HCEC 1CT (cell line): ENCODE results near the gene KLHL33.

ENCODE experiments used
- DNase-seq: peaks from one replicate; pipeline ENCODE4 v3.0.0-alpha.2; 2017

The KLHL33 gene, protein sequence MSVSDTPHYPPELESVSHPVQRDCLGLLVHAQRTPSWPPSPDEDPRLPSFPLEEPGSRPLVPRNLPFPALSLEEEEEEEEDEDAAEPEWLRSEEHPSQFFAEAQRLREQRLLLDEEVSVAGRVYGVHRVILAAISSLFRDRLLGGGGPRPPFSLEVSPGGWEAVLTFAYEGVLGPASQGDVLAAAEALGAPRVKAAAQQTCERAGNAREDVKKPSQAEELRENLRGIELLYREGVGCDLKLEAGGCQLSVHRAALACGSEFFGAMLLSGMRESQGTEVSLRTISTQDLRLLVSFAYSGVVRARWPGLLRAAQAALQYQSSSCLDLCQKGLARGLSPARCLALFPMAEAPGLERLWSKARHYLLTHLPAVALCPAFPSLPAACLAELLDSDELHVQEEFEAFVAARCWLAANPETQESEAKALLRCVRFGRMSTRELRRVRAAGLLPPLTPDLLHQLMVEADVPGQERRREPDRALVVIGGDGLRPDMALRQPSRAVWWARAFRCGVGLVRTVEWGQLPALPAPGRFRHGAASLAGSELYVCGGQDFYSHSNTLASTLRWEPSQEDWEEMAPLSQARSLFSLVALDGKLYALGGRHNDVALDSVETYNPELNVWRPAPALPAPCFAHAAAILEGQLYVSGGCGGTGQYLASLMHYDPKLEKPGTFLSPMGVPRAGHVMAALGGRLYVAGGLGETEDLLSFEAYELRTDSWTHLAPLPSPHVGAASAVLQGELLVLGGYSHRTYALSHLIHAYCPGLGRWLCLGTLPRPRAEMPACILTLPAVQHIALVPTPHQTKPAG

DNA sequence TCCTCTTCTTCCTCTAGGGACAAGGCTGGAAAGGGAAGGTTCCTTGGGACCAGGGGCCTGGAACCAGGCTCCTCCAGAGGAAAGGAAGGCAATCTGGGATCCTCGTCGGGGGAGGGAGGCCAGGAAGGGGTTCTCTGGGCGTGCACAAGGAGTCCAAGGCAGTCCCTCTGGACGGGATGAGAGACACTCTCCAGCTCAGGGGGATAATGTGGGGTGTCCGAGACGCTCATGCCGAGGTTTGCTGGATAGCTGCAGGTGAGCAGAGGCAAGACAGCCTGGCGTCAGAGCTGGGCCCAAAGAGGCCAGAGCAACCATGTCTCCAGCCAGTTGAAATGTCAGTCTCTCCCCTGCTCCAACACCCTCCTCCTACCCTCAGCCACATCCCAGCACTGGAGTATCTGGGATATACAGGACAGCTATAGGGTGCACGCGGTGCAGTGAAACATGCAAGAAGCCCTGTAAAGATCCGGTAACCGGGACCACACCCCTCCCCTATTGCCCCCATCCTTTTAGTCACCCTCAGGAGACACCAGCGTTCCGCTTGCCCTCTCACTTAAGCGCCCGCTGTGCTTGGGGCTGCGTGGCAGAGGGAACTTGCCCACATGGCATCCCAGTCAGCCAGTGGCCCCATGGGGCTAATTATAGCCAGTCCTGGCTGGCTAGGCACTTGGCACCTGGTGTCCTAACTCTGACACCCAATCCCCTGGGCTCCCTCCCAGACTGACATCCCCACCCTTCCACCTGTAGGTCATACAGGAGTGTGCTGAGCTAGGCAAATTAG, at the start of gene KLHL33:
Gene KLHL33, minus strand, starts transcription at position 585 of the 781 bp plus-strand sequence. Its CDS starts 355 bp downstream, at position 230.
- DNase-seq, result no peak

DNA sequence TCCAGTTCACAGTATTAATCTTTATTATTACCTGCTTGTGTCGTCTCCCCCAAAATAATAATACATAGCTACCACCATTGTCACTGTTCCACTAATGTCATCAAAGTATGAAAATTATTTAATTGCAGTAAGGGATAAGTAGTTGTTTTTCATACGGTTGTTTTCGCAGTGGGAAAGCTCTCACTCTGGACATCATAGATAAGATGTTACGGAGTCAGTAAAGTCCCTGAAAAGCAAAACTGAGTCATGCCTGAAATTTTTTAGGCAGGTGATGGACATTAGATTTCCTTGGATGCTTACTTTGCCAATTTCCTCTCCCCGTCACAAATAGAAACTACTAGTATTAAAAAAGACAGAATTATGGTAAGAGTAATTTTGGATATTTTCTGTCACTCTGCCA, 46.4 kb upstream of the KLHL33 start:
- DNase-seq, result no peak

DNA sequence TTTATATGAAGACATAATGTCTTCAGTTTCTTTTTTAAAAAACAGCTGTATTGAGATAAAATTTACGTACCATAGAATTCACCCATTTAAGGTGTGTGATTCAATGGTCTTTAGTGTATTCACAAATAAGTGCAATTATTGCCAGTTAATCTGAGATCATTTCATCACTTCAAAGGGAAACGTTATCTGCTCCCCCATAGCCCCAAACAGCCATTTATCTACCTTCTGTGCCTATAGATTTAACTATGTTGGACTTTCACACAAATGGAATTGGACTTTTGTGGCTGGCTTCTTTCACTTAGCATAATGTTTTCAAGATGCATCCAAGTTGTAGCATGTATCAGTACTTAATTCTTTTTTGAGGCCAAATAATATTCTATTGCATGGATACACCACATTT, 42.9 kb upstream of the KLHL33 start:
- DNase-seq, result no peak

- no peak for DNase-seq
Observed at GRCh38 chr14:20477211-20477876, 41.4 kb upstream of the KLHL33 start.

- DNase-seq, result no peak
Observed at GRCh38 chr14:20476776-20477175, 40.8 kb upstream of the KLHL33 start.

DNA sequence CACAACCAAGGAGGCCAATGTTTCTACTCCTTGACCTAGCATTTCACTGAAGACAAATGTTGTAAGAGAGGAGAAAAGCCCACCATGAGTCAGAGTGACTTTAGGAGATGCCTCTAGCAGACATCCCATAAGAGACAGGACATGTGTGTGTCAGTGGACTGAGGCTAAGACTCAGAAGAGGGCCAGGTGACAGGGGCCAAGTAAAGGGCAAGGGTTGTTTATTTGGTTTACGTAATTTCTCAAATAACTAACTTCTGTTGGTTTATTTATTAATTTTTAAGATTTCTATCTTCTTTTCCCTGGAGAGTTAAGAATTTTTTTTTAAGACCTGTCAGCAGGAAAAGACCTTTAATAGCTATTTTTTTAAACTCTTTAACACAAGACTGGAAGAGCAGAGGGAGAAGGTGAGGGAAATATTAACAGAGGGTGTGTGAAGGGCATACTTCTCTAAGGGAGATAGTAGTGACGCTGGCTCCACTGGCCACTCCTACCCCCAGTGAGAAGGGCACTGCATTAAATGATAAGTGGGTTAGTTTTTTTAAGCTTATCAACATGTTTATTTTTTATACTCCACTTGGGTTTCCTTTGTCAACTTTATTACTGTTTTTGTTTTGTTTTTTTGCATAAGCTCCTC, 36.7 kb upstream of the KLHL33 start:
- no peak for DNase-seq

DNA sequence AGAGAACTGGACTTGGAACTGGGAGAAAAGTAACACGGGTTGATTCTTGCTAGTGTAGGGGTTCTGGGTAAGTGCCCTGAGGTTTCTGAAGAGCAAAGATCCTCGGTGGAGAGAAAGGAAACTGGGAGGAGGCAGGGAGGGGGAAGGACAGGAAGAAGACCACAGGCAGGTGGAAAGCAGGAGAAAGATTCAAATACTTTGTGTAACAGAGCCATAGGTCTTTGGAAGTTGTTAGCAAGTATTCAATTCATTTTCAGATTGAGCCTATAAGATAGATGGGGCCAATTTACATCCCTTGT, 34.6 kb upstream of the KLHL33 start:
- no peak for DNase-seq

DNA sequence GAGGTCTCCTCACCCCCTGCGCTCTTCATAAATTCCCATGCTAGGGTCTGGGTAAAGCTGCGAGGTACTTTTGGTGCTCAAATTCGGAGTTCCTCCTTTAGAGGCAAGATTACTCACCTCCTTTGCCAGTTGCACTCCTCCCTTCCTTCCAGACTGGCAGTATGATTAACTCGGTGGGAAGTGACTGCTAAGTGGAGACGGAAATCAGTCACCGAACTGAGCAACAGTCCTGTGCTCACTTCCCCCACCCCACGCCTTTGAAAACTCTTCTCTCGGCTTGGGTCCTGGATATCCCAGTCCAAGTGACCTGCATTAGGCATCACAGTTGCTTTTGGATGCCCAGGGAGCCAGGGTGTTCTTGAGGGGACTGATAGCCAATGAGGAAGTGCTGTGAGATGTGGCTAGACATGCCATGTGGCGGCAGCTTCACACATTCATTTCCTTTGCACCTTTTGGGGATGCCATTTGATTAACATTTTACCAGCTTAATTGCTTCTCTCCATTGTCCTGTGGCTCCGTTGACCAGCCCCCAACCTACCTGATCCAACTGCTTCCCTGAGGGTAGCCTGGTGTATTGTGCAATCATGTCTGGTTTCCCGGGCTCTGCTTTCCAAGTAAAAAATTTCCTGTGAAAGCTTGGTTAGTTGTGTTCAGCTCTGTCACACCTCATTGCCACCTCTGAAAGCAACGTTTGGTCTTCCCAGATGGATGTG, 34.1 kb upstream of the KLHL33 start:
- peak; percentile 80 for DNase-seq

- peak; percentile 89 for DNase-seq
Observed at GRCh38 chr14:20469242-20469889, 33.4 kb upstream of the KLHL33 start, which contains the start of gene PNP. Gene PNP, plus strand, starts transcription at chr14:20469406. Its CDS starts 119 bp downstream, at chr14:20469525.

- no peak for DNase-seq
Observed at GRCh38 chr14:20468764-20469241, 32.8 kb upstream of the KLHL33 start.

DNA sequence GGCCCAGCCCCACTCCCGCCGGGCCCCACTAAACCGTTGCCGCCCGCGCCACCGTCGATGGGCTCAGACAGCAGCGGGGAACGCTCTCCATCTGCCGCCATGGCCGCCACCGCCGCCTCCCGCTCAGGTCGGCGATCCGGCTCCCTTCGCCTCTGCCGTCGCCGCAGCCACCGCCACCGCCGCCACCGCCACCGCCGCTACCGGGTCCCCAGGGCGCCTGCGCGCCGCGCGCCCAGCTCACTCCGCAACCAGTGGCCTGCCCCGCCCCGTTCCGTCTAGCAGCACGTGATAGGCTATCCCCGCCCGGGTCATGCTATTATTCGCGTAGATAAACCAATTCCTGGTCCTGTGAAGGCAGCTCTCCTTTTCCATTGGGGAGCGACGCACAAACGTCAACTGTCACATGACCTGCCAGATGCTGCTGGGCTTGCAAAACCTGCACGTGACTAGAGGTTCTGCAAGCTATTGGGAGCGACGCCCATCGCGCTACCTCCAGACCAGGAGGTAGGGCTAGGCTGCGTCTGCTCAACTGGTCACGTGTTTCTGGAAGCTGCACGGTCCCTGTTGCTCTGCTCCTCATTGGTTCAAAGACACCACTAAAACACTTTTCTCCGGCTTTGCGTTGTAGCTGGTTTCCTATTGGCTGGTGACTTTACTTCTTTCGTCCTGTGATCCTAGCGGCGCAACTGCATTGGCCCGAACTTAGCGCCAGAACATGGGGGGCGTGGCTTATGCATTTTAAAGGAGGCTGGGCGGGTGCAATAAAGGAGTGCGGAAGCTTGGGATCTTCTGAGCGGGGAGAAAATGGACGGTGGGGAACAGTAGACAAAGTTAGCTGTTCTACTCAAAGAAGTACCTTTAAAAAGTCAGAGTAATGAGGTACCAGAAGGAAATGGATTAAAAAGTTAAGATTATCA, 25.5 kb upstream of the KLHL33 start, which contains the start of gene PIP4P1:
Gene PIP4P1, minus strand, starts transcription at position 210 of the 917 bp plus-strand sequence. Its CDS starts 109 bp downstream, at position 101.
- DNase-seq, result peak; percentile 100

DNA sequence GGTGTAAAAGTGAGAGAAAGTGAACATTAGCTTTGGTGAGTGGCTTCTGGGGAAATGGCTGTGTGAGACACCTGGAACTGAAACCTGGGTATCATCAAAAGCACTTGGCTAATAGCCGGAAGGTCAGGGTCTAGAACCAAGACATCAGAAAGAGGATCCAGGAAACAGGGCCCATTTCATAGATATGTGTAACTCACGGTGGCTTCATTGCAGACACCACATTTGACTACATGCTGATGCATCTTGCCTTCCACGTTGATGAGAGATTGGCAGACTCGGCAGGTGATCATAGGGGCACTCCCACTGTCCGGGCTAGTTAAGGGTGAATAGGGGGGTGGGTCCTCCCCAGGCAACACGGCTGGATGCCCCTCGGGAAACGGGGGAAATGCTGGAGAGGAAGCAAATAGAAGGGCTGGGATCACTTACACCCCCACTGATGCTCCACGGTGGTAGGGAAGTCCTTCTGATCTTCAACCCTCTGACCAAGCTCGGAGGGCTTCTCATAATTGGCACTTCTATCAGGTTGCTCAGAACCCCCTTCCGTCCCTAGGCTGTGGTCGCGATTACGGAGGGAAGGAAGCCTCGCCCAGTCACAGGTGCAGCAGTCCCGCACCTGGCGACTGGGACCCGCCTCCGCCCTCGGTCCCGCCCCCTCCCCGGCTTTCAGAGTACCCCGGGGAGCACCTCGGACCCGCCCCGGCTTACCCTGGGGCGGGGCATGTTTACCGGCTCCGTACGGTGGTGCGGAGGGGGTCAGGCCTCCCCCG, 24.7 kb upstream of the KLHL33 start:
- DNase-seq, result no peak

DNA sequence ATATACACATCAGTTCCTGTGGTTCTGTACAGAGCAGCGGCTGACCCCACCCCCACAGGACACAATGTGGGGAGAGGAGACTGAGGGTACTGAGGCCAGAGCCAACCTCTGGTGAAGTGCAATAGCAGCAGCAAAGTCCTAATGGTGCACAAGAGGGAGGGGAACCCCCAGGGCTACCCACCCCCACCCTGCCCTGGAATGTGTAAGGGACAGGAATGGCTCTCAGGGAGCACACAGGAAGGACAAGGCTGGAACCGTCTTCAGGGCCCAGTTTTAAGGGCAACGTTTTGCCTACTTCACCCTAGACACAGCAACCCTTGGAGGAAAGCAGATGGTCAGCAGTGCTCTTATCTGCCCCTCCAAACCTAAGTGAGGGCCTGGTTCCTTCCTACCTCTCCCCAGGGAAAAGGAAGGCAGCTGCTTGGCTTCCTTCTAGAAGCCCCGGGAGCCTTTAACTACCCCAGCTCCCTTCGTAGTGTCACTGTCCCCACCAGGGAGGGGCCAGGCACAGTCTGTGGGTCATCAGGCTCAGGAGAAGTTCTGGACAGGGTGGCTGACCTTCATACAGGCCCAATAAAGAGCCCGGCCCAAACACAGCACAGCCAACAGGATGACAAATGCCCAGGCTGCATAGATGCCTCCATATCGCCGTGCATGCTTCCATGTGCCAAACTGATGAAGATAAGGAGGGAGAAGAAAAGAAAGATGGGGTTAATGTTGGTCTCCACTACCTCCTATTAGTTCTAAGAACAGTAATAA, 22.2 kb upstream of the KLHL33 start:
- DNase-seq, result no peak

DNA sequence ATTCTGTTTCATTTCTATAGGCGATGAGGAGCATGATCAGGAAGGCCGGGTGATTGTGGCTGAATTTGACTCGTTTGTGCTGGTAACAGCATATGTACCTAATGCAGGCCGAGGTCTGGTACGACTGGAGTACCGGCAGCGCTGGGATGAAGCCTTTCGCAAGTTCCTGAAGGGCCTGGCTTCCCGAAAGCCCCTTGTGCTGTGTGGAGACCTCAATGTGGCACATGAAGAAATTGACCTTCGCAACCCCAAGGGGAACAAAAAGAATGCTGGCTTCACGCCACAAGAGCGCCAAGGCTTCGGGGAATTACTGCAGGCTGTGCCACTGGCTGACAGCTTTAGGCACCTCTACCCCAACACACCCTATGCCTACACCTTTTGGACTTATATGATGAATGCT, 21.0 kb upstream of the KLHL33 start:
- DNase-seq, result no peak

- peak; percentile 78 for DNase-seq
Observed at GRCh38 chr14:20455355-20456300, 19.7 kb upstream of the KLHL33 start.

DNA sequence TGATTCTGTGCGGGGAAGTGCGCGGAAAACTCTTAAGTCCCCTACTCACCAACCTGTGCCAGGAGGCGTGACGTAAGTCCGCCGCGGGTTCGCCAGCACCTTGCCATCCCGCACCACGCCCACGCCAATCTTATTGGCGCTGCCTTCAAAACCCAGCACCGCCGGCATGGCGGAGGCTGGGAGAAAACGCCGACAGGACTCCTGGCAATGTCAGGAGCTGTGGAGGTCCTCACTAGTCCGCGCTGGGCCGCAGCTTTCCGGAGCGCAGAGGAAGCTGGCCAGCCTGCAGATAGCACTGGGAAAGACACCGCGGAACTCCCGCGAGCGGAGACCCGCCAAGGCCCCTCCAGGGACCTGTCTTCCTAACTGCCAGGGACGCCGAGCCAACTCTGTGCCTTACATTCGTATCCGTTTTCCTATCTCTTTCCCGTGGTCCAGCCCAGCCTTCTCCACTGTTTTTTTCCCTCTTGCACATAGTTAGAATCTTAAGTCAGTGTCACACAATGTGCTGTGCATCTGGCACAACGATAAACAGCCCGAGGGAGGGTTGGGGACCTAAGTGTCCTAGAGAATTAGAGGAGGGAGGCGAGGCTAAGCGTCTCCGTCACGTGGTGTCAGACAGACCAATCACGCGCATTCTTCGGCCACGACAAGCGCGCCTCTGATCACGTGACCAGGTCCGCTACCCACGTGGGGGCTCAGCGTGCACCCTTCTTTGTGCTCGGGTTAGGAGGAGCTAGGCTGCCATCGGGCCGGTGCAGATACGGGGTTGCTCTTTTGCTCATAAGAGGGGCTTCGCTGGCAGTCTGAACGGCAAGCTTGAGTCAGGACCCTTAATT, 18.8 kb upstream of the KLHL33 start, which contains the start of the genes APEX1 and OSGEP:
Gene APEX1, plus strand, starts transcription at position 711 of the 839 bp plus-strand sequence. CDS start 420 bp downstream, outside the sequence.
Gene OSGEP, minus strand, starts transcription at position 297 of the 839 bp plus-strand sequence. Its CDS starts 129 bp downstream, at position 168.
- peak; percentile 99 for DNase-seq
